HEK293T (cell line): ENCODE measurements around the gene GPA33.

Source experiments
- CTCF ChIA-PET: fragments of 350-600 bp; formaldehyde crosslinking; extraction: SDS; loops from one replicate; lab custom pipeline; 2021; ENCODE audit warnings: antibody characterized with exemption, inconsistent platforms; lab: Yijun Ruan, JAX
- POLR2A ChIA-PET: fragments of 350-600 bp; formaldehyde crosslinking; extraction: SDS; loops from one replicate; lab custom pipeline; 2020; ENCODE audit warnings: antibody characterized with exemption, inconsistent platforms; lab: Yijun Ruan, JAX
- DNase-seq: peaks from one replicate; pipeline ENCODE4 v3.0.0; 2012; ENCODE audit warnings: mixed read lengths; ENCODE audit errors: extremely low spot score
- ARNT ChIP-seq: fragments of 450-650 bp; IDR thresholded peaks from 2 replicates; pipeline ENCODE4 v1.6.1; 2017; ENCODE audit warnings: mild to moderate bottlenecking
- BHLHE40 ChIP-seq: fragments of 450-650 bp; IDR thresholded peaks from 2 replicates; pipeline ENCODE4 v1.6.1; 2016; ENCODE audit warnings: mild to moderate bottlenecking, moderate library complexity, borderline replicate concordance
- CTBP1 ChIP-seq: fragments of 450-650 bp; IDR thresholded peaks from 2 replicates; pipeline ENCODE4 v1.6.1; 2016; ENCODE audit warnings: borderline replicate concordance
- ELF4 ChIP-seq: fragments of 450-650 bp; IDR thresholded peaks from 2 replicates; pipeline ENCODE4 v1.6.1; 2017; ENCODE audit warnings: antibody characterized with exemption
- FOXA1 ChIP-seq: fragments of 450-650 bp; IDR thresholded peaks from 2 replicates; pipeline ENCODE4 v1.6.1; 2016; ENCODE audit warnings: mild to moderate bottlenecking
- FOXK2 ChIP-seq: fragments of 450-650 bp; IDR thresholded peaks from 2 replicates; pipeline ENCODE4 v1.6.1; 2016; ENCODE audit warnings: mild to moderate bottlenecking
- FOXM1 ChIP-seq: fragments of 450-650 bp; IDR thresholded peaks from 2 replicates; pipeline ENCODE4 v1.6.1; 2017; ENCODE audit warnings: mild to moderate bottlenecking, borderline replicate concordance
- HDGF ChIP-seq: fragments of 450-650 bp; IDR thresholded peaks from 2 replicates; pipeline ENCODE4 v1.6.1; 2017; ENCODE audit warnings: antibody characterized with exemption, borderline replicate concordance
- L3MBTL2 ChIP-seq: fragments of 450-650 bp; conservative IDR thresholded peaks from 2 replicates; pipeline ENCODE4 v1.6.1; 2016; ENCODE audit warnings: mild to moderate bottlenecking
- LEF1 ChIP-seq: fragments of 450-650 bp; IDR thresholded peaks from 2 replicates; pipeline ENCODE4 v1.6.1; 2017; ENCODE audit warnings: mild to moderate bottlenecking, borderline replicate concordance
- NFRKB ChIP-seq: fragments of 450-650 bp; IDR thresholded peaks from 2 replicates; pipeline ENCODE4 v1.6.1; 2016; ENCODE audit warnings: mild to moderate bottlenecking, moderate library complexity
- PKNOX1 ChIP-seq: fragments of 450-650 bp; IDR thresholded peaks from 2 replicates; pipeline ENCODE4 v1.6.1; 2016
- SP1 ChIP-seq: fragments of 450-650 bp; IDR thresholded peaks from 2 replicates; pipeline ENCODE4 v1.6.1; 2017
- SUZ12 ChIP-seq: fragments of 450-650 bp; IDR thresholded peaks from 2 replicates; pipeline ENCODE4 v1.6.1; 2016; ENCODE audit warnings: mild to moderate bottlenecking
- TARDBP ChIP-seq: fragments of 450-650 bp; IDR thresholded peaks from 2 replicates; pipeline ENCODE4 v1.6.1; 2016
- ZNF384 ChIP-seq: fragments of 450-650 bp; IDR thresholded peaks from 2 replicates; pipeline ENCODE4 v1.6.1; 2016

The GPA33 gene

GRCh38 chr1:167127236-167127635, 37.1 kb upstream of the GPA33 start:
- TF ChIP-seq CTBP1 = no peak
- no peak for TF ChIP-seq LEF1
- TF ChIP-seq ELF4 = no peak
- no peak for TF ChIP-seq FOXM1
- TF ChIP-seq BHLHE40 = no peak
- TF ChIP-seq ZNF384 = no peak
- ChIA-PET POLR2A (interaction anchor here (1.3 kb wide), 1 partner anchor 93 kb away, joined by 3 read pairs; the partner anchor contains the start of gene POU2F1), CTCF (no interaction called here)
- DNase-seq = no peak

DNA sequence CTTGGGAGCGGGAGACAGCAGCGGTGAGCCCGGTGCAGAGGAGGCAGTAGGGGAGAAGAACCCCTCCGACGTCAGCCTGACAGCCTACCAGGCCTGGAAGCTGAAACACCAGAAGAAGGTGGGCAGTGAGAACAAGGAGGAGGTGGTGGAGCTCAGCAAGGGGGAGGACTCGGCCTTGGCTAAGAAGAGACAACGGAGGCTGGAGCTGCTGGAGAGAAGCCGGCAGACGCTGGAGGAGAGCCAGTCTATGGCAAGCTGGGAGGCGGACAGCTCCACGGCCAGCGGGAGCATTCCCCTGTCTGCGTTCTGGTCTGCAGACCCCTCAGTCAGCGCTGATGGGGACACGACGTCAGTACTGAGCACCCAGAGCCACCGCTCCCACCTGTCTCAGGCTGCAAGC, 36.6 kb upstream of the GPA33 start:
- no peak for DNase-seq
- CTCF ChIA-PET = no interaction called here
- TF ChIP-seq FOXK2 = no peak
- TF ChIP-seq BHLHE40 = no peak
- TF ChIP-seq ELF4 = no peak
- no peak for TF ChIP-seq NFRKB
- TF ChIP-seq HDGF = no peak
- no peak for TF ChIP-seq PKNOX1
- no peak for TF ChIP-seq ARNT
- no peak for TF ChIP-seq CTBP1
- no peak for TF ChIP-seq FOXA1
- TF ChIP-seq SUZ12 = no peak
- TF ChIP-seq ZNF384 = no peak
- TF ChIP-seq L3MBTL2 = no peak
- TF ChIP-seq TARDBP = no peak
- no peak for TF ChIP-seq SP1
- TF ChIP-seq FOXM1 = no peak
- TF ChIP-seq LEF1 = no peak
- POLR2A ChIA-PET = interaction anchor here (1.3 kb wide), 1 partner anchor 94 kb away, joined by 3 read pairs; the partner anchor contains the start of gene POU2F1

GRCh38 chr1:167126317-167126716, 36.1 kb upstream of the GPA33 start:
- ChIA-PET CTCF (no interaction called here), POLR2A (interaction anchor here (1.3 kb wide), 1 partner anchor 94 kb away, joined by 3 read pairs; the partner anchor contains the start of gene POU2F1)
- TF ChIP-seq ARNT (no peak), HDGF (no peak), ELF4 (no peak), L3MBTL2 (no peak), ZNF384 (no peak), BHLHE40 (no peak), NFRKB (no peak), SP1 (no peak), TARDBP (no peak), FOXM1 (no peak), CTBP1 (no peak), LEF1 (no peak), PKNOX1 (no peak), FOXA1 (no peak), SUZ12 (no peak), FOXK2 (no peak)
- no peak for DNase-seq

DNA sequence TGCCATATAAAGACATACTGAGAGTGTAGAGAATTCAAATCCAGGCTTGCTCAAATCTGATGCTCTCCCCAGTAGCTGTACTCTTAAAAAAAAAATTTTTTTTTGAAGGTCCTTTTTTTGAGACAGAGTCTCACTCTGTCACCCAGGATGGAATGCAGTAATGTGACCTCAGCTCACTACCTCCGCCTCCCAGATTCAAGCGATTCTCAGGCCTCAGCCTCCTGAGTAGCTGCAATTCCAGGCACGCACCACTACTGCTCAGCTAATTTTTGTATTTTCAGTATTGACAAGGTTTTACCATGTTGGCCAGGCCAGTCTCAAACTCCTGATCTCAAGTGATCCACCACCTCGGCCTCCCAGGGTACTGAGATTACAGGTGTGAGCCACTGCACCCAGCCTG, 32.4 kb upstream of the GPA33 start:
- no peak for TF ChIP-seq SUZ12
- no peak for TF ChIP-seq FOXK2
- TF ChIP-seq ZNF384 = no peak
- TF ChIP-seq SP1 = no peak
- no peak for TF ChIP-seq CTBP1
- TF ChIP-seq NFRKB = no peak
- no peak for TF ChIP-seq BHLHE40
- no peak for TF ChIP-seq FOXM1
- TF ChIP-seq PKNOX1 = no peak
- no peak for TF ChIP-seq FOXA1
- TF ChIP-seq L3MBTL2 = no peak
- TF ChIP-seq LEF1 = no peak
- TF ChIP-seq ELF4 = no peak
- CTCF ChIA-PET = no interaction called here
- DNase-seq = no peak
- POLR2A ChIA-PET = no interaction called here

- no peak for TF ChIP-seq FOXA1
- no peak for TF ChIP-seq LEF1
- TF ChIP-seq CTBP1 = no peak
- TF ChIP-seq PKNOX1 = no peak
- TF ChIP-seq ZNF384 = no peak
- no peak for TF ChIP-seq SUZ12
- no peak for TF ChIP-seq BHLHE40
- TF ChIP-seq ARNT = no peak
- no peak for TF ChIP-seq TARDBP
- TF ChIP-seq ELF4 = no peak
- no peak for TF ChIP-seq L3MBTL2
- TF ChIP-seq NFRKB = no peak
- TF ChIP-seq FOXK2 = no peak
- no peak for TF ChIP-seq HDGF
- no peak for TF ChIP-seq SP1
- TF ChIP-seq FOXM1 = no peak
- POLR2A ChIA-PET = interaction anchor here (0.6 kb wide), 1 partner anchor 245 kb away, joined by 3 read pairs; no protein-coding TSS in a partner anchor
- CTCF ChIA-PET = no interaction called here
- DNase-seq = no peak
Measured at GRCh38 chr1:167122121-167122480, 31.9 kb upstream of the GPA33 start.
